Renal cortical epithelial cell (primary cell): Measurements from ENCODE around the gene CMYA5. TPM values are rescaled to one million over a fixed set of nuclear protein-coding genes. Genes with fewer than 3 reads are reported as not detected.
A peak's percentile ranks its signal among the peaks of the same experiment; 100 is the strongest.
"Not testable (repeated sequence)": the region's sequence is repeated elsewhere in the genome, so short reads cannot be mapped to it uniquely, and the experiment has no call there.

Experiments
- DNase-seq: peaks from one replicate; pipeline ENCODE4 v3.0.0-alpha.2; 2011; ENCODE audit warnings: low read depth
- total RNA-seq: library from RNA; depleted of rRNA; stranded (reverse); fragments of >200 nt; gene quantifications from 2 replicates; pipeline ENCODE4 v1.2.3, GENCODE V29; 2014

Gene CMYA5
- total RNA-seq, 1 donor from 2014 or later, result 2.8 TPM

DNA sequence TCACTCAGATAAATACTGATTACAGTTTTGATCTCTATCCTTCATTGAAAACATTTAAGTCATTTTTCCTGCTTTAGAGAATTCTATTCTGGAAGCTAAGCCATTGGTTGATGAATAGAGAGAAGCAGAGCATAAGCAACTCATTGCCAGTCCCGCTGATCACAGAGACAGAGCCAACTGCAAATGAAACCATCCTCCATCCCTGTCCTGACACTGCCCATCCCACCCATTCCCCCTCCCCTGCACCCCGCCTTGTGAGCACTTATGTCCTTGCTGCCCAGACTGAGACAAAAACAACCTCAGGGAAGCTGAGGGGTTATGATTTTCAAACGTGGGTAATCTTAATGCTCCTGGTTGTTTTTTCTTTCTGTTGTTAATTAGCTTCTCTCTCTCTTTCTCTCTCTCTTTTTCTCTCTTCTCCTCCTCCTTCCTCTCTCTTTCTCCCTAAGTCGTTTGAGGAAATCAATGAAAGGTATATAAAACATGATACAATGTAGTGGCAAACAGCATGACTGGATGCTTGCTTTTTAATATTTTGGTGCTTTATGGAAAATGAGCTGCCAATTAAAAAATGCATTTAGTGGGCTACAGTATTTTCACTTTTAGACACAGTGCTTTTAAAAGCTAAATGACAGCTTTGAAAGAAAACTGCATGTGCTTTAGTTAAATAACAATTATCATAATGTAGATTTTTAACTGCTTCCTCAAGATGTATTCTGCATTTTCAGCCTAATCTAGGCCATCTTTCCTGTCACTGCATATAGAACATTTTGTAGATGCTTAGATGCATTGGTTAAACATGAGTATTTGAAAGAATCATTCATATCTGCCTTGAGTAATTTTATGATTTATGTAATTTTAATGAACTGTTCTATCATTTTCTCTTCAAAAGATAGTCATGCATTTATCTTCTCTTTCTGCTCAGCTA is 57.3 kb downstream of the CMYA5 start:
- DNase-seq, result no peak

DNA sequence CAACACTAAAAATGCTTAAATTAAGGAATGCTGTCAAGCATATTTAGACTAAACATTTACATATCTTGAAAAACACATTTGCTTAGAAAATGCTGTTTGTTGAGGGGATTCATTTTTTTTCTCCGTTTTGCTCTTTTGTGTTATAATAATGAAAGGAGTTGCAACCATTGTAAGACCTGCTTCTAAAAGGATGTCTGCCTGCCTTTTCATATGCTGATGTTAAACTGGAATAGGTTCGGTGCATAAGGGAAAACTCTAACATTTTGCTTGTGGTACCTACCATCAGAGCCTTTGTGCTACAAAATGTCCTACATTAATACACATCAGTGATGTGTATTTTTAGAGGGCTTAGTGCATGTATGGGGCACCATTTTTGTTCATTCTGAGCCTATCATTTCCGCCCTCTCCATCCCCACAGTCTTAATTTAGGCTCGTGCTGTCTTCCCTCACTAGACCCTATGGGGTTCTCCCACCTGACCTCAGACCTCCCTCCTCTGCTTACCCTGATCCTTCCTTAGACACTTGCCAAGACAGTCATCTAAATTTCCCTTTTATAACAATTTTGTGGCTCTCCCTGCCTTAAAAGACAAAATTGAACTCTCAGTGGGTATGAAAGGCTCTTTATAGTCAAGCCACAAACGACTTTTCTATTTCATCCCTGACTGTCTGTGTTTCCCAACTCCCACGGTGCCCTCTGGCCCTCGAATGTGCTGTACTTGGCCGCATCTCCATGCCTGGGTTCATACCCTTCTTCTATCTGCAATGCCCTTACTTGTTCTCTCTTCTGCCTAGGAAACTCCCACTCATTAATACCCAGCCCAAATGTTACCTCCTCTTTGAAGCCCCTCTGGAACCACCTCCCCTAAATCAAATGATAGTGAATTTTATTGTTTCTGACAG is 61.2 kb downstream of the CMYA5 start:
- no peak for DNase-seq

DNA sequence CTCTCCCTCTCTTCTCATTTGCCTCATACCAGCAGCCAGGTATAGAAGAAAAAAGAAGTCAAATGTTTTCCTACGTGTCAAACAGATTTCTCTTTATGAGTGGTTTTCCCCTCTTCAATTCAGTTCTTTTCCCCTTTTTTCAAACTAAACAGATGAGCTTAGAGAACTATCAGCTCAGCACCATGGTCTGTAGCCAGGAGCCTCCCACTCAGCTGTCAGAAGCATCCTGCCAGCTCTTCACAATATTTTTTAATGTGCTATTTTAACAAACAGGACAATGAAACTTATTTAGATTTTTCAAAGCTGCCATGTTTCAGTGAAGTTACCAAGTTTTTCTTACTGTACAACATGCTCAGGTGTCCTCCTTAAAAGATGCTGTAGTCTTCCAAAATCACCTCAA is 63.5 kb downstream of the CMYA5 start:
- DNase-seq, result no peak

DNA sequence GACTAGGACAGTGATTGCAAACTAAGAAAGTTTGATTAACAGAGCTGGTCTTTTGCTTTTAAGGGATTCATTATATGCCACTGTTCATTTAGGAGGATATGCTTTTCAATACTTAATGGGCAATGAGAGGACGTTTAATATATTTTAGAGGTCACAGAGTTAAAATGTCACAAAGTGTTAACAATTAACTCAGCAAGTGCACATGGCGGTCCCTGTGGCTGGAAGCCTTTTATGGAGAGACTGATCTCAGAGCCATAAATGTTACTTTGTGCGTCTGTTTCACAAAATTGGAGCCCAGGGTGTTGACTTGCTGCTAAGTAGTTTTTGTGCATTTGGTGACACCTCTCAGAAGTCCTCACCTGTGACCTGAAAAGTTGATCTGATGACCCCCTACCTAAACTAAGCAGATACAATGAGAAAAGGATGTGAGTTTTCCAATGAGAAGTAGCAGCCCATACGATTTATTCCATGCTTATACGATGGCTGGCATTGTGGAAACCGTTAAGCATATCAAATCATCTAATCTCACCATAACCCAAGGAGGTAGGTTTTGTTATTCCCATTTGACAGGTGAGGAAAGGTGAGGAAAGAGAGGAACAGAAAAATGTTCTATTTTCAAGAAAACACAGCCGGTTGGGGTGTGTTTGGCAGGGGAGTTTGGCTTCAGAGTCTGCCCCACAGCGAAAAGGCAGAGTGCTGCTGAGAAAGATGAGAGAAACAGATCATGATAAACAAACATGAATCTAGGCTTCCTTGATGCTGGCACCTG is 64.4 kb downstream of the CMYA5 start:
- no peak for DNase-seq

DNA sequence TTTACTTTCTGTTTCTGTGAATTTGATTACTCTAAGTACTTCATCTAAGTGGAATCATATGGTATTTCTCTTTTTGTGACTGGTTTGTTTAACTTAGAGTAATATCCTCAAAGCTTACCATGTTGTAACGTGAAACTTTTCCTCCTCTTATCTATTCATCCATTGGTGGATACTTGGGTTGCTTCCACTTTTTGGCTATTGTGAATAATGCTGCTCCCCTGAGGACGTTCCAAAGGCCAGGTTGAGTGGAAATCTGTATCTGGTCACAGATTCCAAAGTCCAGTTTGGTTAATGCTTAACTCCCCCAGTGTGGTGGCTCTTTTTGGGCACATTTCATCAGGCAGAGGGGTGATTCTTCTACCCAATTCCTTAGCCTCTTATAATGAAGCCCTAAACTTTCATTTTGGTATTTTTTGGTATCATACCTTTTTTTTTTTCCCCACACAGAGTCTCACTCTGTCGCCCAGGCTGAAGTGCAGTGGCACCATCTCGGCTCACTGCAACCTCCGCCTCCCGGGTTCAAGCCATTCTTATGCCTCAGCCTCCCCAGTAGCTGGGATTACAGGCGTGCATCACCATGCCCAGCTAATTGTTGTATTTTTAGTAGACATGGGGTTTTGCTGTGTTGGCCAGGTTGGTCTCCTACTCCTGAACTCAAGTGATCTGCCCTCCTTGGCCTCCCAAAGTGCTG is 65.4 kb downstream of the CMYA5 start:
- DNase-seq, result peak; percentile 17

DNA sequence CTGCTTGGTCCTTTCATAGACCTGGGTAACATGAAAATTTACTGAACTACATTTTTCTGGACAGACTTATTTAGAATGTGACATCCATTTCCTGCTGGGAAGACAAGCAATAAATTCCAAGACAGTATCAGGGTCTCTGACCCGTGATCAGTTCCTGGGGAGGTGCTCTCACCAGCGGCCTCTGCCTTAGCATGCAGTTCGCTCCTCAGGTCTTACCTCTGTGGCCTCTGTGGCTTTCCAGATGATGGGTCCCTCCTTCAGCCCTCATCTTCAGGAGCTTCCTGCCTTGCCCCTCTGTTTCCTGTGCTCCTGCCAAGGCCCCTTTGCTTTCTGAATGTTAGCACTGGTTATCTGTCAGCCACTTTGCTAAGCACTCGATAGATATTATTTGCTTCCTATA is 66.4 kb downstream of the CMYA5 start:
- peak; percentile 12 for DNase-seq

DNA sequence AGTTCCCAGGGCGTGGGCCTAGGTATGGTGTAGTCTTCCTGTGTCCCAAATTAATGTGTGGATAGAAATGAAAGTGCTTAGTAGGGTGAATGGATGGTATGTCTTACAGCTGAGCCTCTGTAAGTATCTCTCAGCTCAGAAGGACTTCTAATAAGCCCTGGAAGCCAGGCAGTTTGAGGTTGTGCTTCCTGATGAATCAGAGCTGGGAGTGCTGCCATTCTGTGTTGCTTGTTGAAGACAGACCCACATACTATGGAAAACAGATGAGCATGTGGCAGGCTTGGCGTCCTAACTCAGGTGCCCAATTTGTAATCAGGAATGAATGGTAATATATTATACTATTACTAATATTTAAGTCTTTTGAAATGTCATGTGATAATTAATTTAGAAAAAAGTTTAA is 69.8 kb downstream of the CMYA5 start:
- DNase-seq, result peak; percentile 69

DNA sequence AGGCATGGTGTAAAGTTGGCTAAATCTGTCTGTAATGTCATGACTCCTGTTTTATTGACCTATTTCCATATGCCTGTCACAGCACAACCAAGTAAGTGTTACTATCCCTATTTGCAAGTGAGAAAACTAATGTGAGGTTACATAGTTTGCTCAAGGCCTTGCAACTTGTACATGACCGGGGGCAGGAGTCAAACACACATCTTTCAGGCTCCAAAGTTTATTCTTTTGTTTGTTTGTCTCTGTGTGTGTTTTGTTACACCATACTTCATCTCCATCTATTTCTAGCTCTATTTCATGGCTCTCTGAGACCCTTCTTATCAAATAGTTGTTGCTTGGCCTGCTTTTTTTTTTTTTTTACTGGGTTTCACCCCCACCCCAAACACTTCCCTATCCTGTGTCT is 70.2 kb downstream of the CMYA5 start:
- no peak for DNase-seq

DNA sequence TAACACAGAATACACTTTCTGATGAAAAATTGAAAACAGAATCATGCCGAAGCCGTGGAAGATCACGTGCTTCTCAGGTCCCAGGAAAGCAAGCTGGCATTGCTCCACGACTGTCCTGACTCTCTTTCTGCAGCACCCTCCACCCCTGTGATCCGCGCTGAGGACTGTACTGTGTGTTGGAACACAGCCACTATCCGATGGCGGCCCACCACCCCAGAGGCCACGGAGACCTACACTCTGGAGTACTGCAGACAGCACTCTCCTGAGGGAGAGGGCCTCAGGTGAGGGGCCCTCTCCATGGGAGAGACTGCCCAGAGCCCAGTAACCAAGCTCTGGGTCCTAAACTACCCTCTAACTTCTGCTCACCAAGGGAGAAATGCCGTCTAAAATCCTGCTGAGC is 73.3 kb downstream of the CMYA5 start:
- DNase-seq, result no peak

DNA sequence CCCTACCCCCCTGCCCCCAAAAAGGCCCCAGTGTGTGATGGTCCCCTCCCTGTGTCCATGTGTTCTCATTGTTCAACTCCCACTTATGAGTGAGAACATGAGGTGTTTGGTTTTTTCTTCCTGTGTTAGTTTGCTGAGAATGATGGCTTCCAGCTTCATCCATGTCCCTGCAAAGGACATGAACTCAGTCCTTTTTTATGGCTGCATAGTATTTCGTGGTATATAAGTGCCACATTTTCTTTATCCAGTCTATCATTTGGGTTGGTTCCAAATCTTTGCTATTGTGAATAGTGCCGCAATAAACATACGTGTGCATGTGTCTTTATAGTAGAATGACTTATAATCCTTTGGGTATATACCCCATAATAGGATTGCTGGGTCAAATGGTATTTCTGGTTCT is 74.5 kb downstream of the CMYA5 start:
- DNase-seq, result not testable (repeated sequence)

DNA sequence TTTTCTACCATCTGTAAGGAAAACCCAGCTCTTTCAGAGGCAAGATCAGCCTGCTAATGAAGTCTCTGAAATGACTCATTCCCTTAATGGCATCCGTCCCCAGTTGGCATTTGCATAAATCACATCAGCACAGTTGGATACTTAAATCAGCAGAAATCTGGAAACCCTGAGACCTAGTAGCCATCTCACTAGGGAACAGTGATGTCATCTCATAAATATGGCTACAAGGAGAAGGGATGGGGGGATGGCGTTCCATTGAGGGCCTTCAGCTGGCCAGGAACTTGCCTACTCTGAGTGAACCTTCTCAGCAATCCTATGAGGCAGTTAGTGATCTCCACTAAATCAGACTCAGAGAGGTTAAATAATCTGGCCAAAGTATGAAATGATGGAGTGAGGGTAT is 81.8 kb downstream of the CMYA5 start:
- DNase-seq, result peak; percentile 93

DNA sequence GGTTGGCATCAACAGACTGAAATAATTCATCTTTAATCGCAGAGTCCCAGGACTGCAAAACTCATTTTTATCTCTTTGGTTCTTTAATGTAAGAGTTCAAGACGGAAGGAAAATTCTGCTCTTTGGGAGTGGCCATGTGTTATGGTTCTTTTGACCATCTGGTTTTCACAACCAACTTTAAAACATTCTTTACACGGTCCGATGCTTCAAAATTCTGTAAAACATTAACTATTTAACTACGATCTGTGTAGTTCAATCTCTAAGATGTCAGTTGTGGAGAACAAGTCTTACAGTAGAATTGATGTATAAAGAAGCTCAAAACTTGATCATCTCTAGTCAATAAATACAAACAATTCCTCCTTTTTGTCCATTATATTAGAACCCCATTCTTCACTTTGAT is 83.0 kb downstream of the CMYA5 start:
- peak; percentile 87 for DNase-seq

DNA sequence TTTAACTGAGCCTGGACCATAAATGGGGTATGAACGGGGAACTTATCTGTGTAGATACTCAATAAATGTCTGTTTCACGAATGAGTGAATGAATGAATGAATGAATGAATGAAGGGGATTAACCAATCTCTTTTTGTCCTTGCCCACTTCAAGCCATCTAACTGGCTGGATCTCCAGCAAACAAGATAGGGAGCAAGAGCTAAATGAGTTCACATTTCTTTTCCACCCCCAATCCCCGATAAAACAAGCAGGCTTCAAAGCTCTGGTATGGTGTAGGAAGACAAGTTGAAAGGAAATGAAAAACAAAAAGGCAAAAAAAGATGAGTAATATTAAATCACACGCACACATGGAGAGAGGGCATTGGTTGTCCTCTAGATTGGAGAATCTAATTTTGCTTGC is 84.0 kb downstream of the CMYA5 start:
- DNase-seq, result no peak

DNA sequence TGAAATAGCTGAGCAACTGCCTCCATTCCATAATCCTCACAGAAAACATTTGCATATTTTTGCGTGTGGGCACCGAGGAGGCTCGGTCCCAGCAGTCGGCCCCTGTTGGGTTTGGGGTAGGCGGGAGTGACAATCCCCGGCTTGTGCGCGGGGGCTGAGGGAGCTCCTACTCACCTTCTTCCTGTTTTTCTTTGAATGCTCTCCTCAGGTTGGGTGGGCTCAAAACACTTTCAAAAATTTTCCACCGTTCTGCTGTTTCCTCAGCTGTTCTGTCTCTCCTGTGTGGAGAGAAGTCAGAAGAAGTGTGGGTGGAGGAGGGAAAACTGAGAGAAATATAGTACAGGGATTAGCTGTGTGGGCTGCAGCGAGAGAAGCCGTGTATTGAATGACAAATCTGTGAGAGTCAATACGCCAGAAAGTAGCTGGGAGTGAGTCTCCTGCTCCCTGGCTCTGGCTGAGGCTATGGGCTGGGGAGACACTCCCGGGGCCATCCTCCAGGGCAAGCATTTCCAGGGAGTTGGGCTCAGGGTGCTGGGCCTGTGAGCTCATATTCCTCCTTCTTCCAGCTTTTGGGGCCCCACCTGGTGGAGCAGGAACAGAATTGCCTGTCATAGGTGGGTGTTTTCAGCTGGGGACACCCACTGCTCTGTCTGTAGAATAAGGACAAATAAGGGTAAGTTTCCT is 84.7 kb downstream of the CMYA5 start:
- peak; percentile 35 for DNase-seq

DNA sequence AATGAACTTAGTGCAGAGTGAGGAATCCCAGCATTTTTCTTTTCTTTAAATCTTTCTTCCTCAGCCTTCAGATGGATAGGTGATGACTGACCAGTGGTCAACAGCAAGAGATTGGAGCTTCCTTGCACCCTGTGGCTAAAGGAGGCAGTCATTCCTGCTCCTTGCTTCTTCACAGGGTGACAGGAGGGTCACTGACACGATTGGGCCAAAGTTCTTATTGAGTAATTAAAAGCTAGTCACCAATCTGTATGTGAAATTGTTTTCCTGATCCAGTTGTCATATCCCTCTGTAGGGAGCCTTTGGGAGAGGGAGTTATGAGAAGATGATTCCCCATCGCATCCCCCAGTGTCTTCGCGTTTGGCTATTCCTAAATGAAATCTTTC is 85.2 kb downstream of the CMYA5 start:
- DNase-seq, result no peak

DNA sequence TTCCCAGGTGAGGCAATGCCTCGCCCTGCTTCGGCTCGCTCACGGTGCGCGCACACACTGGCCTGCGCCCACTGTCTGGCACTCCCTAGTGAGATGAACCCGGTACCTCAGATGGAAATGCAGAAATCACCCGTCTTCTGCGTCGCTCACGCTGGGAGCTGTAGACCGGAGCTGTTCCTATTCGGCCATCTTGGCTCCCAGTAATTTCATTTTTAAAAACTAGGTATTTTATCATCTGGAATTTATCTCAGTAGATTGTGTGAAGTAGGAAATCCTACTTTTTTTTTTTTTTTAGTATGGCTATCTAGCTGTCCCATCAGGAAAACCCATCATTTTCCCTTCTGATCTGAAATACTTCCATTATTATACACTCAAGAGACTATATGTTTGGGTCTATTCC is 95.1 kb downstream of the CMYA5 start:
- DNase-seq, result not testable (repeated sequence)

DNA sequence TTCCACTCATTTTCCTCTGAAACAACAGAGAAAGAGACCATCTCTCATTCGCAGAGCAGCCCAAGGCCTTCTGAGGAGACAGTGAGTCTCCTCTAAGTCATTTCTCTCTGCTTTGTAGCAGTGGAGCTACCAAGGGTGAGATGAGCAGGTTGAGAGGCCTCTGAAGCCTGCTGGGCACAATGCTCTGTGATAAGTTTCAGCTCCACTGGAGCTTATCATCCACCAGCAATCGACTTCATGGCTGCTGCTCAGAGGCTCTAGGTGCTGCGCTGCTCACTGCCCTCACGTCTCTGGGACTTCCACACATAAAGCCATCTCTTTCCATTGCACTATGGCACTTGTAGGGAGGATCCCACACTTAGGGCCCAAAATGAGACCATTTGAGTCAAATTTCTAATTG is 96.3 kb downstream of the CMYA5 start:
- peak; percentile 41 for DNase-seq

DNA sequence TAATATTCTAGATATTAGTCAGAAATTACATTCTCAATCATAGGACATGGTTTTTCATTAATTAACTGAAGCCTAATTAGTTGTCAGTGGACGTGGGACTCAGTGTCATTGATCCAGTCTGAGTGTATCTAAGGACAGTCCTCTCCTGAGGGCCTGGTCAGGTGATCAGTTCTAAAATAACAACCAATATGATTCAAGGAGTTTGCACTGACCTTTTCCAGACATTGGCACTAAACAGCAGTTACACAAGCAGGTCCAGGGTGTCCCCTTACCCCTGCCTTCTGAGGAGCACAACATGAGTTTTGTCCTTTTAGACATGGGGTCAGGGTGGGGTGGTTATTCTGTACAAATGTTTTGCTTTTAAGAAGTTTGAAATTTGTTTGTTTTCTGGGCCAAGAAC is 97.8 kb downstream of the CMYA5 start:
- no peak for DNase-seq

DNA sequence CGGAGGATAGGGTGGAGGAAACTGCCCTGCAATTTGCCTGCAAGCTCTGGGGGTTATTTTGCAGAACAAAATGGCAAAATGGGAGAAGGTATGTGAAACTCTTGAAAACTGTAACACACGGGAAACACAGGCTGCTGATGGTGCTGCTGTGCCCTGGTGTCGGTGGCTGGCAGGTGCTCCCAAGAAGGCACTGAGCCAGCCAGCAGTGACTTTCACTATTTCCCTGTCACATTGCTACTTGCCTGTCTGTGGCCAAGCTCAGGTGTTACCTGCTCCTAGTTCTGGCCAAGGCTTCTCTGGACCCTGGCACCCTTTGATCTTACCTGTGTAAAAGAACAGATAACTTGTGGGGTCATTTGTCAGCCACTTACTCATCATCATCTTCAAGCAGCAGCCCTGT is 102.2 kb downstream of the CMYA5 start:
- DNase-seq, result no peak

DNA sequence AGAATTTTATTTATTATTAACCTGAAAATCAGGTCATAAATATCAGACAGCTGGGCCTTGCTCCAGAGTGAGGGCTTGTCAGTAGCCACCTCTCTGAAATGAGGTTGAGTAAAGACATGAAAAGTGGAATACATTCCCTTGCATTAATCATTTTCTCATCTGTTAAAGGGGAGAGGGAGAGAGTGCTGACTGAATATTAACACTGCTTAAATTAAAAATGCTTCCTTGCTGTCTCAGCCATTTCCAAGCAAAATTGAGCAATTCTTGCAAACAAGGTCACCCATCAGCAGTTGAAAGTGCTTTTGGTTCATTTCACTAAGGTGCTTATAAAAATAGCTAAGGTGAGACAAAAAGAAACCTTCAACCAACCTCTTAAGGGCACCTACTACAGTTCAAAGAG is 102.8 kb downstream of the CMYA5 start:
- DNase-seq, result peak; percentile 64

DNA sequence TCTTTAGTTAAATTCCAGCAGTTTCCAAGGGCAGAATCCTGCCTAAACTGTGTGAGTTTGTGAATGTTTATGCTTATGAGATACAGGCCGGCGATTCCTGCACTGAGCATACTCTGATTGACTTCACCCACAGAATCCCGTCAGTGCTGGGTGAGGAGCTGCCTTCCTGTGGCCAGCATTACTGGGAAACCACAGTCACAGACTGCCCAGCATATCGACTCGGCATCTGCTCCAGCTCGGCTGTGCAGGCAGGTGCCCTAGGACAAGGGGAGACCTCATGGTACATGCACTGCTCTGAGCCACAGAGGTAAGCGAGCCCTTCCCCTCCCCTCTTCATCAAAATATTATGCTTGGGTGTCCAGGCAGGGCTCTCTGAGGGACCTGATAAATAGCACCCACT is 103.7 kb downstream of the CMYA5 start:
- DNase-seq, result peak; percentile 56
